Measurements from ENCODE around the gene ADGRD1.
A peak's percentile ranks its signal among the peaks of the same experiment; 100 is the strongest.

Gene ADGRD1

GRCh38 chr12:130960058-130960457 lies 6.4 kb downstream of the ADGRD1 start:
- TF ChIP-seq PAX5 (IDR thresholded peaks at IDR 0.05; ENCODE audit: insufficient read depth, low read length, severe bottlenecking) (no peak), POLR2AphosphoS5 (IDR thresholded peaks at IDR 0.05; ENCODE audit: low read depth, low read length) (no peak), POLR2A (IDR thresholded peaks at IDR 0.05; ENCODE audit: low read depth, low read length) (no peak), SPI1 (IDR thresholded peaks at IDR 0.05; ENCODE audit: low read depth, low read length) (no peak), TAF1 (IDR thresholded peaks at IDR 0.05; ENCODE audit: low read depth, low read length) (no peak), POU2F2 (IDR thresholded peaks at IDR 0.05; ENCODE audit: low read depth, low read length) (no peak)
- no peak for FAIRE-seq
- no peak for DNase-seq (ENCODE audit: insufficient read length, low spot score)

- DNase-seq (ENCODE audit: insufficient read length, low spot score) = no peak
- FAIRE-seq = no peak
- no peak for TF ChIP-seq PAX5 (IDR thresholded peaks at IDR 0.05; ENCODE audit: insufficient read depth, low read length, severe bottlenecking)
- no peak for TF ChIP-seq TAF1 (IDR thresholded peaks at IDR 0.05; ENCODE audit: low read depth, low read length)
- TF ChIP-seq POLR2A (IDR thresholded peaks at IDR 0.05; ENCODE audit: low read depth, low read length) = no peak
- no peak for TF ChIP-seq SPI1 (IDR thresholded peaks at IDR 0.05; ENCODE audit: low read depth, low read length)
- no peak for TF ChIP-seq POLR2AphosphoS5 (IDR thresholded peaks at IDR 0.05; ENCODE audit: low read depth, low read length)
- no peak for TF ChIP-seq POU2F2 (IDR thresholded peaks at IDR 0.05; ENCODE audit: low read depth, low read length)
Measured at GRCh38 chr12:130960787-130961186, 7.1 kb downstream of the ADGRD1 start.

DNA sequence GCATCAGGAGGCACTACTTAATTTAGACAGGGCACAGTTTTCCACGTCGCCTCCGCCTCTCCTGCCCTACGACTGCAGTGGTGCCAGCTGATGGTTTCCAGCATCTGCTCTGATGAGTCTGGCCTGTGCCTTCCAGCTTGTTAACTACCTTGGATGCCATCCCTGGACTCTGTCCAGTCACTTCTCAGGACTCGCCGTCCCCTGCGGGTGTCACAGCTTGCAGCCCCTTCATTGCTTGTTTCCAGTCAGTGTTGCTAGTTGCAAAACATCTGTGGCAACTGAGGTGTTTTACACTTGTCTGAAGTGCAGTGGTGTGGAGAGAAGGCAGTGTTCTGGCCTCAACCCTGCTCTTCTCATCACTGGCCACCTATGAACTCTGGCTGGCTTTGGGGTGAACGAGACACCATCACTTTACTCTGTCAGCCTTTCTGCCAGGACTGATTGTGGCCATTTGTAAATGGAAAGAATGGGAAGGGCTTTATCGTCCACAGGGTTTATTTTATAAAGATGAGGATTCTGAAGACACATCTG lies 8.3 kb downstream of the ADGRD1 start:
- FAIRE-seq = no peak
- no peak for DNase-seq (ENCODE audit: insufficient read length, low spot score)
- no peak for TF ChIP-seq SPI1 (IDR thresholded peaks at IDR 0.05; ENCODE audit: low read depth, low read length)
- no peak for TF ChIP-seq POLR2AphosphoS5 (IDR thresholded peaks at IDR 0.05; ENCODE audit: low read depth, low read length)
- no peak for TF ChIP-seq POU2F2 (IDR thresholded peaks at IDR 0.05; ENCODE audit: low read depth, low read length)
- no peak for TF ChIP-seq POLR2A (IDR thresholded peaks at IDR 0.05; ENCODE audit: low read depth, low read length)
- TF ChIP-seq TAF1 (IDR thresholded peaks at IDR 0.05; ENCODE audit: low read depth, low read length) = no peak
- TF ChIP-seq PAX5 (IDR thresholded peaks at IDR 0.05; ENCODE audit: insufficient read depth, low read length, severe bottlenecking) = no peak

DNA sequence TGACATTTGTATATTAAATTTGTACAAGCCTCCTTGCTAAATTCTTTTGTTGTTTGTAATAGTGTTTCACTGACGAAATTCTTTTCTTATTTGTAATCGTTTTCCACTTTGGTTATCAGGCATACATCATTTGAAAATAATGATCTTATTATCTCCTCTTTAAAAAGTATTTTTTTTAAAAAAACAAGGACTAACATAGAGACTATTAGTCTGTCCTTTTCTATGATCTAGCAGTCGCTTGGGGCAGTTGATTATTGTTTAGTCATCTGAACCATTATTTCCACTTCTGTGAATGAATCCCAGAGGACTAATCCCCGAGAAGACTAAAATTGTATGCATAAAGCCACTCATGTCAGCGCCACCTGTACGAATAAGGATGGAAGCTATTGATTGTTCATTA lies 11.5 kb downstream of the ADGRD1 start:
- DNase-seq (ENCODE audit: insufficient read length, low spot score) (no peak), FAIRE-seq (no peak)
- TF ChIP-seq POLR2AphosphoS5 (IDR thresholded peaks at IDR 0.05; ENCODE audit: low read depth, low read length) = no peak

DNA sequence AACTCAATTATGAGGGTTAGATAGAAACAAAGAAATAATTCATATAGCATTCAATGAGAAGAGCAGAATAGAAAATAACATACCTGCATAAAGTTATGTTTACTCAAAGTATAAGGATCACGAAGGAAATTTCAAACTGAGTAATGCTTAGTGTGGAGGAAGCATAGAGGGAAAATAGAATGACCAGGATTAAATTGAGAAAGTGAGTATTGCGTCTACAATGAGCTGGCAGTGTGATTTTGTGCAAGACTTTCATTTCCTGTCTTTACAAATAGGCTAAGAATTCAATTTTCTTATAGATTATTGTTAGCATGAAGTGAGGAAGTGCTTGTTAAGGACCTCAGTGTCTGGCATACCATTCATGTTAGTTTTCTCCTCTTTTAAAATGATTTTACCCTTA lies 12.0 kb downstream of the ADGRD1 start:
- FAIRE-seq = no peak
- no peak for DNase-seq (ENCODE audit: insufficient read length, low spot score)
- TF ChIP-seq POLR2AphosphoS5 (IDR thresholded peaks at IDR 0.05; ENCODE audit: low read depth, low read length) = no peak
- TF ChIP-seq SPI1 (IDR thresholded peaks at IDR 0.05; ENCODE audit: low read depth, low read length) = 0 out of 2 replicates have a peak, but pooled peaks have one; percentile 18

DNA sequence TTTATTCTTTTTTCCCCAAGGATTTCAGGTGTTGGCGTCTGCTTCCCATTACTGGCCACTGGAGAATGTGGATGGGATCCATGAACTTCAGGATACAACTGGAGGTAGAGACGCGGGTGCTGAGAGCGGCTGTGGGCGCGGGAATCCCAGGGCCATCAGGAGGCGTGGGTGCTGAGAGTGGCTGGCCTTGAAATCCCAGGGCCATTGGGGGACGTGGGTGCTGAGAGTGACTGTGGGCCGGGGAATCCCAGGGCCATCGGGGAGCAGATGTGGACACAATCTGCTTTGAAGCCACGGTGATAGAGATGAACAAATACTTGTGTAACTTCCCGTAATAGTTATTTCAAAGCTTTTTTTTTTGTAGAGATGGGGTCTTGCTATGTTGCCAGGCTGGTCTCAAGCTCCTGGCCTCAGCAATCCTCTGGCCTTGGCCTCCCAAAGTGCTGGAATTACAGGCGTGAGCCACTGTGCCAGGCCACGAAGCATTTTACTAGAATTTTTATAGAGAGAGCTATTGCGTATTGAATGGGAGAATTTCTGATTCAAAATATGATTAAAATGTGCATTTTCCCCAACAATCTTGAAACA lies 12.8 kb downstream of the ADGRD1 start:
- no peak for DNase-seq (ENCODE audit: insufficient read length, low spot score)
- TF ChIP-seq SPI1 (IDR thresholded peaks at IDR 0.05; ENCODE audit: low read depth, low read length) (no peak), POU2F2 (IDR thresholded peaks at IDR 0.05; ENCODE audit: low read depth, low read length) (no peak), POLR2A (IDR thresholded peaks at IDR 0.05; ENCODE audit: low read depth, low read length) (no peak)
- FAIRE-seq = no peak

DNA sequence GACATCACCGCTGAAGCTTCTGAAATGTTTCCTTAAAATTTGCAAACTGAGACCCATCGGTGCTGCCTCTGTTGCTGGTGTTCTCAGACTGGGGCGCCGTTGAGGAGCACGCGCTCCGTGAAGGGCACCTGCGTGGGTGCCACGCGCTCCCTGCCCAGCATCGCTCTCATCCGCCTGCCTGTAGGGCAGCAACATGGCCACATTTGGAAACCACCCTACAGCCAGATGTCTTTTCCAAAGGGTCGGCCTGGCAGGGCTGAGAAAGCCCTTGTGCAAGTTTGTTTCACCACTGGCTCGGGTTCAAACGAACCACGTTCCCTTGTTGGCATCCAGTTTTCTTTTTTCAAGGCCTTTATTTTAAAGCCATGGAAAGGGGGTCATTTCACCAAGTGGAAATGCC lies 13.9 kb downstream of the ADGRD1 start:
- TF ChIP-seq SPI1 (IDR thresholded peaks at IDR 0.05; ENCODE audit: low read depth, low read length) = no peak
- TF ChIP-seq TAF1 (IDR thresholded peaks at IDR 0.05; ENCODE audit: low read depth, low read length) = no peak
- TF ChIP-seq PAX5 (IDR thresholded peaks at IDR 0.05; ENCODE audit: insufficient read depth, low read length, severe bottlenecking) = no peak
- no peak for TF ChIP-seq POLR2A (IDR thresholded peaks at IDR 0.05; ENCODE audit: low read depth, low read length)
- TF ChIP-seq POLR2AphosphoS5 (IDR thresholded peaks at IDR 0.05; ENCODE audit: low read depth, low read length) = no peak
- no peak for TF ChIP-seq POU2F2 (IDR thresholded peaks at IDR 0.05; ENCODE audit: low read depth, low read length)
- FAIRE-seq (no peak), DNase-seq (ENCODE audit: insufficient read length, low spot score) (no peak)

DNA sequence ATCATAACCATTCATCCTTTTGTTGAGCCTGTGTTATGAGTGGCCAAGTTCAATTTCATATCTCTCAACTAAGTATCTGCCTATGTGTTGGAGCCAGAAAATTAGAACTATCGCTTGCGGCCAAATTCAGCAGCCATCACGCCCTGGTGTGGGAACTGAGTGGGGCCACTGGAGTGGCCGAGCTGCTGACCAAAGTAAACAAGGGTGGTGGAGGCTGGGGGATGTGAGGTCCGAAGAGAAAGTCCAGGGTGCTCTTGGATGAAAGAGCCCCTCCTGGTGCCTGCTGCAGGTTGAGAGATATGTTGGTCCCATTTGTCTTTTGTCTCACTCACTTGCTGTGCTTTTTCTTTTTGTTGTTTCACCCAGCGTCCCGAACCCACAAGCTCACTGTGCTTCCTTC lies 14.9 kb downstream of the ADGRD1 start:
- FAIRE-seq (no peak), DNase-seq (ENCODE audit: insufficient read length, low spot score) (no peak)
- no peak for TF ChIP-seq POLR2A (IDR thresholded peaks at IDR 0.05; ENCODE audit: low read depth, low read length)
- no peak for TF ChIP-seq SPI1 (IDR thresholded peaks at IDR 0.05; ENCODE audit: low read depth, low read length)
- no peak for TF ChIP-seq POU2F2 (IDR thresholded peaks at IDR 0.05; ENCODE audit: low read depth, low read length)
- no peak for TF ChIP-seq POLR2AphosphoS5 (IDR thresholded peaks at IDR 0.05; ENCODE audit: low read depth, low read length)

- DNase-seq (ENCODE audit: insufficient read length, low spot score) (no peak), FAIRE-seq (no peak)
- TF ChIP-seq SPI1 (IDR thresholded peaks at IDR 0.05; ENCODE audit: low read depth, low read length) (no peak), POU2F2 (IDR thresholded peaks at IDR 0.05; ENCODE audit: low read depth, low read length) (no peak), PAX5 (IDR thresholded peaks at IDR 0.05; ENCODE audit: insufficient read depth, low read length, severe bottlenecking) (no peak), TAF1 (IDR thresholded peaks at IDR 0.05; ENCODE audit: low read depth, low read length) (no peak), POLR2A (IDR thresholded peaks at IDR 0.05; ENCODE audit: low read depth, low read length) (no peak), POLR2AphosphoS5 (IDR thresholded peaks at IDR 0.05; ENCODE audit: low read depth, low read length) (no peak)
Measured at GRCh38 chr12:130969223-130969622, 15.5 kb downstream of the ADGRD1 start.

DNA sequence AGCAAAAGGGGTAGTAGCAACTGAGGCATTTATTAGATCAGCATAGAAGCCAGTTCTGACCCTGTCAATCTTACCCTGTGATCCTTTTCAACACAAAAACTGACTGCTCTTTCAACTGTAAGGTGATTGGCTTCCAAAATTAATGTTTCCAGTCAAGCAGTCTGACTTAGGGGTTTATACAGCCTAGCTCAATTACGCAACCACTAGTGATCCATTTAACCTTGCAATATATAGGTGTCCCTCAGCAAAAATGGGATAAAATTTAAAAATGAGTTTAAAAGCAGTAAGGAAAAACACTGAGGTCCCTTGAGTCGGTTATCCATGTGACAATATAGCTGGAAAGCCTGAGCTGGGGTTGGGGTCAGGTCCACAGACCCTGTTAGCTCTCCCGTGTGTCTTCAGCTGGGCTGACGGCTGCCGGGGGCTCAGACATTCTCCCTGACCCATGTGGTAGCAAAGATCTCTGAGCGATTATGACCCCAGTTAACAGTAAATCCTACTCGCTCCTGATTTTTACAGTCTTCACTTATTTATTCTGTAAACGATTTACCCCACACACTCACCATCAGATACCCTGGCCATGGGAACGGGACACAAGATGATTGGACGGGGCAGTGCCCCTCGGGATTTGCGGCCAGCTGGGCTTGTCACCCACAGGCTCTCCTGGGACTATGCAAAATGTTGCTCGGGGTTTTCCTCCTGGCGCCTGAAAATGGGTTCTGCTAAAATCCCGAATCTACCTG lies 16.6 kb downstream of the ADGRD1 start:
- TF ChIP-seq TAF1 (IDR thresholded peaks at IDR 0.05; ENCODE audit: low read depth, low read length) = no peak
- no peak for TF ChIP-seq PAX5 (IDR thresholded peaks at IDR 0.05; ENCODE audit: insufficient read depth, low read length, severe bottlenecking)
- no peak for TF ChIP-seq POU2F2 (IDR thresholded peaks at IDR 0.05; ENCODE audit: low read depth, low read length)
- no peak for TF ChIP-seq SPI1 (IDR thresholded peaks at IDR 0.05; ENCODE audit: low read depth, low read length)
- no peak for TF ChIP-seq POLR2A (IDR thresholded peaks at IDR 0.05; ENCODE audit: low read depth, low read length)
- TF ChIP-seq POLR2AphosphoS5 (IDR thresholded peaks at IDR 0.05; ENCODE audit: low read depth, low read length) = no peak
- DNase-seq (ENCODE audit: insufficient read length, low spot score) (no peak), FAIRE-seq (no peak)
